IPS DF 4.7 (cell line): ENCODE data around the gene CEP41.
A peak's percentile ranks its signal among the peaks of the same experiment; 100 is the strongest.

Experiments
- DNase-seq: peaks from one replicate; pipeline ENCODE4 v3.0.0-alpha.2; 2013; ENCODE audit warnings: low spot score; ENCODE audit errors: extremely low read depth

Gene CEP41

GRCh38 chr7:130371046-130371445, 69.8 kb downstream of the CEP41 start:
- DNase-seq: no peak

GRCh38 chr7:130369831-130370550, 70.8 kb downstream of the CEP41 start:
- DNase-seq: no peak

- no peak for DNase-seq
Observed at GRCh38 chr7:130369110-130369711, 71.6 kb downstream of the CEP41 start.

- no peak for DNase-seq
Observed at GRCh38 chr7:130367836-130368746, 72.7 kb downstream of the CEP41 start.

GRCh38 chr7:130367088-130367755, 73.6 kb downstream of the CEP41 start:
- no peak for DNase-seq

GRCh38 chr7:130366564-130366963, 74.3 kb downstream of the CEP41 start:
- DNase-seq: no peak

- no peak for DNase-seq
Observed at GRCh38 chr7:130365511-130366441, 75.0 kb downstream of the CEP41 start.

- no peak for DNase-seq
Observed at GRCh38 chr7:130365088-130365487, 75.7 kb downstream of the CEP41 start.

- DNase-seq: no peak
Observed at GRCh38 chr7:130364451-130364850, 76.4 kb downstream of the CEP41 start.

GRCh38 chr7:130363026-130363847, 77.6 kb downstream of the CEP41 start:
- no peak for DNase-seq

GRCh38 chr7:130362251-130362816, 78.5 kb downstream of the CEP41 start:
- no peak for DNase-seq

- no peak for DNase-seq
Observed at GRCh38 chr7:130361681-130362080, 79.1 kb downstream of the CEP41 start.

- DNase-seq: no peak
Observed at GRCh38 chr7:130360518-130360917, 80.3 kb downstream of the CEP41 start.

GRCh38 chr7:130359276-130359857, 81.4 kb downstream of the CEP41 start:
- no peak for DNase-seq

GRCh38 chr7:130358471-130358870, 82.3 kb downstream of the CEP41 start:
- DNase-seq: no peak

- no peak for DNase-seq
Observed at GRCh38 chr7:130356876-130357611, 83.8 kb downstream of the CEP41 start.

GRCh38 chr7:130356121-130356875, 84.5 kb downstream of the CEP41 start:
- DNase-seq: peak; percentile 25
